Tibial artery (tissue), 4 donors: Measurements from ENCODE around the gene ADAMTS9.

Experiments
- DNase-seq, 2 donors: peaks; one replicate each; pipeline ENCODE4 v3.0.0-alpha.2; 2019
- H3K27ac ChIP-seq, 2 donors: fragments of 200-600 bp; sonication (generic) in 1 of 2; 1 replicate in 1 of 2; 2 replicates in 1 of 2; pipeline ENCODE4 v1.5.1; 2018 to 2019; ENCODE audit warnings: mild to moderate bottlenecking in 1 of 2
- H3K27me3 ChIP-seq, 2 donors: fragments of 200-600 bp; sonication (generic) in 1 of 2; one replicate each; pipeline versions ENCODE4 v1.5.1 to v1.6.0; 2016 to 2019
- H3K36me3 ChIP-seq, 3 donors: fragments of 200-600 bp; sonication (generic) in 2 of 3; one replicate each; pipeline ENCODE4 v1.5.1; 2016 to 2019; ENCODE audit warnings: mild to moderate bottlenecking in 2 of 3
- H3K4me1 ChIP-seq, 4 donors: fragments of 200-600 bp; sonication (generic) in 2 of 4; 1 replicate in 3 of 4; 2 replicates in 1 of 4; pipeline ENCODE4 v1.5.1; 2016 to 2019
- H3K4me3 ChIP-seq, 2 donors: fragments of 200-600 bp; sonication (generic) in 1 of 2; 1 replicate in 1 of 2; 2 replicates in 1 of 2; pipeline ENCODE4 v1.5.1; 2018 to 2019; ENCODE audit warnings: mild to moderate bottlenecking in 2 of 2
- H3K9me3 ChIP-seq, 3 donors: fragments of 200-600 bp; sonication (generic) in 1 of 3; one replicate each; pipeline ENCODE4 v1.5.1; 2016 to 2019
- CTCF ChIP-seq, 2 experiments: fragments of 200-600 bp in 1 of 2; fragments of 450-650 bp in 1 of 2; IDR thresholded peaks; one replicate each; pipeline ENCODE4 v1.5.1; 2017 to 2019; ENCODE audit warnings: antibody characterized with exemption in 2 of 2, mild to moderate bottlenecking in 1 of 2, moderate library complexity in 1 of 2
- intact Hi-C: fragments of 100-400 bp; cut with DNase I; formaldehyde crosslinking; loops from one replicate; pipeline ENCODE4 v1.15.0; 2023; ENCODE audit warnings: low total_unique reads

The ADAMTS9 gene

GRCh38 chr3:64578062-64578770 is 109.6 kb downstream of the ADAMTS9 start:
- H3K9me3 ChIP-seq = no peaks in the 10 kb centered on the region
- no peak overlapping the region for H3K27ac ChIP-seq
- H3K4me1 ChIP-seq = peaks cover 0 to 7% (median 0%) of the 10 kb centered on the region in 4 donors
- H3K27me3 ChIP-seq = no peaks in the 10 kb centered on the region
- intact Hi-C loops = no loop called here
- no peak for DNase-seq
- H3K4me3 ChIP-seq = no peak overlapping the region
- no peak for TF ChIP-seq CTCF (IDR thresholded peaks at IDR 0.05)
- H3K36me3 ChIP-seq = no peaks in the 10 kb centered on the region

DNA sequence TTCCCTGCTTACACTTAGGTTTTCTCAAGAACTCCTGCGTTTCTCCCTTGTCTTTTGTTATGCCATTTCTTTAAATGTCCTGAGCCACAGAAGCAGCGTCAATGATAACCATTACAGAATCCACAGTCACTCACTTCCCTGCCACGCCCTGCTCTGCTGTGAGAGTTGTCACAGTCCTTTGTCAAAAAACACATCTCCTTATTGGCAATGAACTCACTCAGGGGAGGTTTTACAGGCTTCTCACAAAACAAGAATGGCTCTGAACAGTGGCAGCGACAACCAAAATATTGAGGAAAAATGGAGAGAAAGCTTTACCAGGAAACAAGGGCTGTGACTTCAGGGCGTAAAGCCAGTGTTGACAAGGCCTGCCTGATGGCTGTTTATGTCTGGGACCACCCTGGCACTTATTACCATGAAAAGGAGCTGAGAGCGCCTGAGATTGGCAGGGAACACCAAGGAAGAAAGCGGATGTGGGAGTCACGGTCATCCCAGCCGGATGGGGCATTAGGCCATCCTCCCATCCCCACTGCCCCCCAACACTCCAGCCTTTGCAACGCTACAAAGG is 111.5 kb downstream of the ADAMTS9 start:
- no peaks in the 10 kb centered on the region for H3K27me3 ChIP-seq
- H3K4me3 ChIP-seq = no peak overlapping the region
- TF ChIP-seq CTCF (IDR thresholded peaks at IDR 0.05) = no peak
- H3K4me1 ChIP-seq = peaks cover 0 to 7% (median 0%) of the 10 kb centered on the region in 4 donors
- no peak overlapping the region for H3K27ac ChIP-seq
- no peaks in the 10 kb centered on the region for H3K9me3 ChIP-seq
- H3K36me3 ChIP-seq = no peaks in the 10 kb centered on the region
- intact Hi-C loops = no loop called here
- DNase-seq = no peak

- H3K27ac ChIP-seq = no peak overlapping the region
- peaks cover 0 to under 1% (median 0%) of the 10 kb centered on the region in 4 donors for H3K4me1 ChIP-seq
- no peaks in the 10 kb centered on the region for H3K9me3 ChIP-seq
- peak; percentile 47 to 50 for TF ChIP-seq CTCF (IDR thresholded peaks at IDR 0.05)
- H3K4me3 ChIP-seq = no peak overlapping the region
- H3K36me3 ChIP-seq = no peaks in the 10 kb centered on the region
- intact Hi-C loops = no loop called here
- DNase-seq = no peak
- H3K27me3 ChIP-seq = no peaks in the 10 kb centered on the region
Measured at GRCh38 chr3:64575211-64575844, 112.5 kb downstream of the ADAMTS9 start.

DNA sequence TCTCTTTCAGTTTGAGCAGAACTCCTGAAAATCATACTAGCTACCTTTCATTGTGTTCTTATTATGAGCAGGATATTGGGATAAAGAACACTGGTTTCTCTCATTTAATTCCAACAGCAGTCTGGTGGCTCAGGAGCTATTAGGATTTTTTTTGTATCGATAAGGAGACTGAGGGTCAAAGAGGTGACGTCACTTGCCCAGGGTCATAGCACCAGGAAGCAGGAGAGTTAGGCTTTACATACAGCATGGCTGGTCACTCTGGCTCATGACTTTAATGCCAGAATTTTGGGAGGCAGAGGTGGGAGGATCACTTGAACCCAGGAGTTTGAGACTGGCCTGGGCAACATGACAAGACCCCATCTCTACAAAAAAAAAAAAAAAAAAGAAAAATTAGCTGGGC is 113.6 kb downstream of the ADAMTS9 start:
- DNase-seq = no peak
- Histone ChIP-seq H3K4me3 (no peak overlapping the region), H3K4me1 (no peaks in the 10 kb centered on the region), H3K27ac (no peak overlapping the region), H3K27me3 (no peaks in the 10 kb centered on the region), H3K9me3 (no peaks in the 10 kb centered on the region), H3K36me3 (no peaks in the 10 kb centered on the region)
- no peak for TF ChIP-seq CTCF (IDR thresholded peaks at IDR 0.05)
- intact Hi-C loops = no loop called here

DNA sequence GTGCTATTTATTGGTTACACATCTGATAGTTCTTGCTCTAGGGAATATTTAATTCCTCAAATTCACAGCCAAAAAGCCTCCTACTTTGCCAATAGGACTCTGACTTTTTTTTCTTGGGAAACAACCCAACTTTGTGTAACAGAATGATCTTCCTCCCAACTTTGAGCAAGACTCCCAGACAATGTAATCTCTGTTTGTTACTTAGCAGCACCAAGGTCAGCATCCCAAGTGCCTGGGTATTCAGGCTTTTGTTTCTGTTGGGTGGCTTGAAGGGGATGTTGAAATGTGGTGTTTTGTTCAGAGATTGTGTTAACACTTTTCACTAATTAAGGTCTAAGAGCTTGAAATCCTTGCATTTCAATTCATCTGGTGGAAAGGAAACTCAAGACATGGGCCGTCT is 115.8 kb downstream of the ADAMTS9 start:
- Histone ChIP-seq H3K27ac (no peak overlapping the region), H3K36me3 (no peaks in the 10 kb centered on the region), H3K27me3 (no peaks in the 10 kb centered on the region), H3K4me3 (no peak overlapping the region), H3K9me3 (no peaks in the 10 kb centered on the region), H3K4me1 (no peaks in the 10 kb centered on the region)
- intact Hi-C loops = no loop called here
- DNase-seq = no peak
- no peak for TF ChIP-seq CTCF (IDR thresholded peaks at IDR 0.05)
